HG02759 (cell line): Measurements from ENCODE around the gene LPA.

Experiments used
- ATAC-seq: cut with Tn5 transposase; IDR thresholded peaks from one replicate; pipeline ENCODE4 v1.9.1; 2021; ENCODE audit warnings: mild to moderate bottlenecking, moderate library complexity; ENCODE audit not compliant: unreplicated experiment

LPA gene

DNA sequence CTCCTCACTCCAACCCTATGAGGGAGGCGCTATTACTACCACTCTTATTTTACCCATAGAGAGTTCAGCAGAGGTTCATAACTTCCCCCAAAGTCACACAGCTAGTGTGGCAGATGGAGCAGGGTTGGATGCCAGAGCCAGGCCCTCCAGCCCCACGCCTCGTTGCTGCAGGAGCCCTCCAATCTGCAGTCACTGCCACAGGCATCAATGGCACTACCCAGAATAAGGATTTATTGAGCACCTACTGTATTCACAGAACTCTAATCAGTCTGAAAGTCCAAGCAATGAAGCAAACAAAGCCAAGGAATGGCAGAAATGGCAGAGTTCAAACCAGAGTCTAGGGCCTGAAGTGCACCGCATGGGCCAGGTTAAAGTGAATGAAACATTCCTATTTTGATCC, 144.9 kb downstream of the LPA start:
- ATAC-seq, result no peak

DNA sequence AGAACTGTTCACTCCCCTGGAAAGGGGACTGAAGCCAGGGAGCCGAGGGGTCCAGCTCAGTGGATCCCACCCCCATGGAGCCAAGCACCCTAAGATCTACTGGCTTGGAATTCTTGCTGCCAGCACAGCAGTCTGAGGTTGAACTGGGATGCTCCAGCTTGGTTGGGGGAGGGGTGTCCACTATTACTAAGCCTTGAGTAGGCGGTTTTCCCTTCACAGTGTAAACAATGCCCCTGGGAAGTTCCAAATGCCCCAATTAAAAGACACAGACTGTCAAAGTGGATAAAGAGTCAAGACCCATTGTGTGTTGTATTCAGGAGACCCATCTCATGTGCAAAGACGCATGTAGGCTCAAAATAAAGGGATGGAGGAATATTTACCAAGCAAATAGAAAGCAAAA, 150.2 kb downstream of the LPA start:
- no peak for ATAC-seq

DNA sequence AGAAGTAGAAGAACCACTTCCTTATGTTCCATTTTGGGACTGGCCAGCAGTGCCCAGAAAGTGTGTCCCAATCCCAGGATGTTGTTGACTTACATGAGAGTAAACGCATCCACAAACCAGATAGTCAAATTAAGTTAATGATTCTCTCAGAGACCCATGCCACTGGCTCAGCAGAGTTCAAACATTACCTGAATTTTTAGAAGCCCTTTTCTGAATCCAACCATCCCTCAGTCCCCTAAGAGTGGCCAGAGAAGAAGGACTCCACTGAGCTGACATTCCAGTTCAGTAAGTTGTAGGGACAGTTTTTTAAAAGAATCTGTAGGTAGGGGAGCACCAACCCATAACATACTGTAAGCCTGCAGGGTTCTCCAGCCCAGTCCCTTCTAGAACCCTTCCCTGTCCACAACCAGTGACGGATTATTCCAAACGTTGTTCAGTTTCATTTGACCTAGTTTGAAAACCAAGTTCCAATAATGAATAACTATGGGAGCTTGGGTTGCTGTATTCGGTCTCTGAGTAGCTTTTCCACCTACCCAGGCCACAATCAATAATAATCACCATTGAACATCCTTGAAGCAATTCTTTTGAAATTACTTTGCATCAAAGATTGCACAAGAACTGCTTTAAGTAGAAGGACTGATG, 153.0 kb downstream of the LPA start:
- no peak for ATAC-seq

DNA sequence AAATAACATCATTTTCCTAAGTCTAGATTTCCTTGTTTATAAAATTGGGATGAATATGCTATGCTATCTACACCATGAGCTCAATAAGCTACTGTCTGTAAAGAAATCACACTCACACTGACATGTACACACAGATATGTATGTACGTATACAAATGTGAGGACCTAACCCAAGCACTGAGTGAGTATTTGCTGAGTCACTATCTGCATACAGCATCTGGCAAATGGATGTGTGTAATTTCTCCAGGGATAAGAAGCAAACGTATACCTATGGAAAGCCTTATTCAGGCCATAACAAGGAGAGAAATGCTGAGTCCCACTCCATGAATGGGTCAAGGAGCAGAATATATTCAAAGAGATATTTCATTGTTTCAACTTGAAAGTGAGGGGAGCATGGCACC, 153.9 kb downstream of the LPA start:
- no peak for ATAC-seq

DNA sequence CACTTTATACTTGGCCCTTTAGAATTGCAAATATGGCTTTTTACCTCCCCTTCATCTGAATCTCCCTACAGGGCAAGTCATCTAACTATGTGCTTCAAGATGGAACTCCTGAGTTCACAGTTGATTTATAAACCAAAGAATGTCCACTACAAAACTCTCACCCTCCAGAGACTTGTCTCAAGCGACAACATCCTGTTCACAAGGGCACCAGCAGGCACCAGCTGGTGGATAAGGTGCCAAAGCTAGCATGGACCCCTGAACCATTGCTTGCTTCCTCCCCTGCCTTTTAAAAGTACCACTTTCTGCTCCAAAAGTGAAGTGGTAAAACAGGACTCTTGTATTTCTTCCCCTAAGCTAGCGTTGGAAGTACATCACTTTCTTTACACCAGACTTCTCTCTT, 154.5 kb downstream of the LPA start:
- ATAC-seq, result no peak

DNA sequence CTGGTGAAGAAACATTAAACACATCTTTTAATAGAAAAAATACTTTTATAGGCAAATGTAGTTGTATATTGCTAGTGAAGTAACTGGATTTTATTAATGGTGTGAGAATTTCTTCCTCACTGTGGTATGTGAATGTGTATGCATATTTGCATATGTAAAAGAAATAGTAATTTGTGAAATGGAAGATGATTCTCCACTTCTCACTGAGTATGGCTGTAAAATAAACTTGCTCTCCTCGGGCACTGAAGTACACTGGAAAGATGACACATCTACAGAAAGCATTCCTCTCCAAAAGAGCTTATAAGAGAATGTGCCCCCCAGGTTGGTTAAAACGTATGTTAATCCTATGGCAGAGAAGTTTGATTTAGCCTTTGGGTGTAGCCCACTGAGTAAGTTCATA, 155.5 kb downstream of the LPA start:
- no peak for ATAC-seq

DNA sequence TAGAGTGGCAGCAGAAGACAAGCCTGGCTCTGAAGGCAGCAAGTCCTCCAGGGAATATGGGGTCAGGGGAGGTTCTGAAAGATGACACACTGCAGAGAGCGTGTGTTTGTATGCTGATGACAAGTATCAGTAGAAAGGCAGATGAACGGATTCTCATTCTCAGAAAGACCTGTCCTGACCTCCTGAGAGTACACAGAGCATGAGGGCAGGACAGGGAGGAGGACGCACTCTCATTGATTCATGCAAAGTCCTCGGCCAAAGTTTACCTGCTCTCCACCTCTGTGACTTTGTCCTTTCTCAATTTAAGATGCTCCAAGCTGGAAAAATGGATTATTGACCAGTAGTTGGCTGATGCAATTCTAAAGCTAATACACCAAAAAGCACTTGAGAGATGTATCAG, 156.7 kb downstream of the LPA start:
- ATAC-seq, result no peak

DNA sequence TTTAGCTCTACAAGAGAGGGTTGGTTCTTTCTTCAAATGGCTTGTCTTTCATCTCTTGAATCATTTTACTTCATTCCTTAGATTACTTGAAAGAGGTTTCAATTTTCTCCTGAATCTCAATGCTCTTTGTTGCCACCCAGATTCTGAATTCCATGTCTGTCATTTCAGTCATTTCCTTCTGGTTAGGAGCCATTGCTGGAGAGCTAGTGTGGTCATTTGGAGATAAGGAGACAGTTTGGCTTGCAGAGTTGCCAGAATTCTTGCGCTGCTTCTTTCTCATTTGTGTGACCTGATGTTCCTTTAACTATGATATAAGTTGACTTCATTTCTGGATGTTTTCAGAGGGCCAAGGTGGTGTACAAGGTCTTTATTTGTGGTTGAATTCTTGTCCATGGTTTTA, 158.1 kb downstream of the LPA start:
- ATAC-seq, result no peak

DNA sequence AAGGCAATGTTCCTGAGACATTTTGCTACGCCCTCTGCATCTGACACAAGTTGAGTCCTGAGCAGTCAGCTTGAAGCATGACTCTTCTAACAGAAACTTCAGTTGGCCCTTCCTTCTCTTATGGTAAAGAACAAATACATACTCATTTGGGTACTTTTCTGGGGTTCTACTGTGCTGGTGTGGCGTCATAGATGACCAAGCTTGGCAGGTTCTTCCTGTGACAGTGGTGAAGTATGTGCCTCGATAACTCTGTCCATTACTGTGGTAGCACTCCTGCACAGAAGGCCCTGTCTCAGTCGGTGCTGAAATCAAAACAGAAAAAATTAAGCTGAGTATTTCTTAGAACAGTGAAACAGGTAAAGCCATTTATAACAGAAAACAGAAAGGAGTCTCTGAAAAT, 163.4 kb downstream of the LPA start:
- ATAC-seq, result no peak

DNA sequence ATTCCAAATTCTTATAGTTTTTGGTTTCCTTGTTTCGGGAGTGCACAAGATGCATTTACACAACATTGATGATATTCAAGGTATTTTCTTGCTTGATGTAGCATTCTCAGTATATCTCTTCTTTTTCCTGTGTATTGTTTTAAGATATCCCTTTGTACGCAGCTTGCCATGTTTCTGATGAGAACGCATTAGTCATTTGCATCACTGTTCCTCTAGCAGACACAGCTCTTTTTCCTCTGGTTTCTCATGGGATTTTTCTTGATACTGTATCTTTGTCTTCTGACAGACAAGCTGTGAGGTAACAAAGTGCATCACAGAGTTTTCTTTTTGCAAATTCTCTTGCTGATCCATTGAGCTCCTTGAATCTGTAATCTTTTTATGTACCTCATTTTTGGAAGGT, 169.5 kb downstream of the LPA start:
- no peak for ATAC-seq

DNA sequence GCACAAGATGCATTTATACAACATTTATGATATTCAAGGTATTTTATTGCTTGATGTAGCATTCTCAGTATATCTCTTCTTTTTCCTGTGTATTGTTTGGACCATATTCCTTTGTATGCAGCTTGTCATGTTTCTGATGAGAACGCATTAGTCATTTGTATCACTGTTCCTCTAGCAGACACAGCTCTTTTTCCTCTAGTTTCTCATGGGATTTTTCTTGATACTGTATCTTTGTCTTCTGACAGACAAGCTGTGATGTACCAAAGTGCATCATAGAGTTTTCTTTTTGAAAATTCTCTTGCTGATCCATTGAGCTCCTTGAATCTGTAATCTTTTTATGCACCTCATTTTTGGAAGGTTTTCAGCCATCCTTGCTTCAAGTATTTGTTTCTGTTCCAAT, 175.0 kb downstream of the LPA start:
- ATAC-seq, result no peak

DNA sequence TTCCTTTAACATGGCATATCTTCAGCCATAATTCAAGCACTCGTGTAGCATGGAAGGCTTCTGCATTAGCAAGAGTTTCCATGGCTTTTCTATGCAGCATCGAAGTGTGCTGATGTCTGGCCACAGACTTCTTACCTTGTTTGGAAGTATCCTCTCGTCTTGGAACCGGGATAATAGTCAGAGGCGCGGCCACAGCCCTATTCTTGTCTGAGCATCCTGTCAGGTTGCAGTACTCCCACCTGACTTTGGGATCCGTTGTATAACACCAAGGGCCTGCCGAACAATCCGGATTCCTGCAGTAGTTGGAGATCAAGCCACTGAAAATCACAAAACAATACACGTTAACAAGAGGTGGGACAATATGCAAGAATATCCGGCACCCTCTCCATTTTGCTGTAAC, 177.0 kb downstream of the LPA start:
- ATAC-seq, result no peak
